Cardiac muscle cell (in vitro differentiated cells and primary cell): Measurements from ENCODE around the gene TFCP2L1. TPM values are rescaled to one million over a fixed set of nuclear protein-coding genes. Genes with fewer than 3 reads are reported as not detected.

Experiments used
- DNase-seq, 2 donors: peaks; one replicate each; pipeline versions ENCODE4 v3.0.0 to v3.0.0-alpha.2; 2010 to 2017; ENCODE audit warnings: low read depth in 1 of 2, low spot score in 1 of 2
- H3K27ac ChIP-seq: fragments of 200-600 bp; sonication (generic); 2 replicates; pipeline ENCODE4 v1.5.1; 2016
- H3K27me3 ChIP-seq: fragments of 200-600 bp; sonication (generic); 2 replicates; pipeline ENCODE4 v1.6.0; 2016; ENCODE audit warnings: control low read depth
- H3K36me3 ChIP-seq: fragments of 200-600 bp; sonication (generic); 2 replicates; pipeline ENCODE4 v1.5.1; 2016; ENCODE audit warnings: control low read depth
- H3K4me1 ChIP-seq: fragments of 200-600 bp; sonication (generic); 2 replicates; pipeline ENCODE4 v1.8.1; 2017; ENCODE audit warnings: low read depth, mild to moderate bottlenecking, mixed run types
- H3K4me3 ChIP-seq: fragments of 200-600 bp; sonication (generic); 2 replicates; pipeline ENCODE4 v1.5.1; 2016; ENCODE audit warnings: mild to moderate bottlenecking
- H3K9me3 ChIP-seq: fragments of 200-600 bp; sonication (generic); 2 replicates; pipeline ENCODE4 v1.5.1; 2017; ENCODE audit warnings: low read depth, mild to moderate bottlenecking, control low read depth
- CTCF ChIP-seq: IDR thresholded peaks from 2 replicates; pipeline ENCODE4 v1.5.1; 2012; ENCODE audit warnings: low read depth, mild to moderate bottlenecking, low read length
- polyA plus RNA-seq: library from polyadenylated mRNA; unstranded; fragments of >200 nt; fragmentation: Nextera tagmentation; extraction: Ambion mirVana; gene quantifications from 2 replicates; pipeline ENCODE4 v1.2.1, GENCODE V29; 2016
- total RNA-seq: library from RNA; depleted of rRNA; stranded (reverse); fragments of >200 nt; gene quantifications from 2 replicates; pipeline ENCODE4 v1.2.3, GENCODE V29; 2016

The TFCP2L1 gene
- total and polyA plus RNA-seq, 2 experiments from 2014 or later = 0.31 TPM; not detected in 1

- no peak for DNase-seq
- TF ChIP-seq CTCF = no peak
- H3K9me3 ChIP-seq = no peaks in the 10 kb centered on the region
- H3K27me3 ChIP-seq = no peaks in the 10 kb centered on the region
- no peaks in the 10 kb centered on the region for H3K36me3 ChIP-seq
- H3K4me1 ChIP-seq = no peaks in the 10 kb centered on the region
- H3K4me3 ChIP-seq = no peak overlapping the region
- no peak overlapping the region for H3K27ac ChIP-seq
Measured at GRCh38 chr2:121186261-121186660, 98.7 kb downstream of the TFCP2L1 start.

GRCh38 chr2:121185571-121186074, 99.4 kb downstream of the TFCP2L1 start:
- TF ChIP-seq CTCF = no peak
- H3K9me3 ChIP-seq = no peaks in the 10 kb centered on the region
- H3K27ac ChIP-seq = no peak overlapping the region
- no peak overlapping the region for H3K4me3 ChIP-seq
- no peaks in the 10 kb centered on the region for H3K27me3 ChIP-seq
- H3K4me1 ChIP-seq = no peaks in the 10 kb centered on the region
- DNase-seq = no peak
- no peaks in the 10 kb centered on the region for H3K36me3 ChIP-seq

GRCh38 chr2:121185111-121185510, 99.9 kb downstream of the TFCP2L1 start:
- DNase-seq = no peak
- Histone ChIP-seq H3K36me3 (no peaks in the 10 kb centered on the region), H3K4me1 (no peaks in the 10 kb centered on the region), H3K9me3 (no peaks in the 10 kb centered on the region), H3K4me3 (no peak overlapping the region), H3K27me3 (no peaks in the 10 kb centered on the region), H3K27ac (no peak overlapping the region)
- no peak for TF ChIP-seq CTCF

- no peak overlapping the region for H3K27ac ChIP-seq
- no peak for DNase-seq
- no peaks in the 10 kb centered on the region for H3K36me3 ChIP-seq
- TF ChIP-seq CTCF = no peak
- H3K4me1 ChIP-seq = no peaks in the 10 kb centered on the region
- no peak overlapping the region for H3K4me3 ChIP-seq
- H3K27me3 ChIP-seq = no peaks in the 10 kb centered on the region
- no peaks in the 10 kb centered on the region for H3K9me3 ChIP-seq
Measured at GRCh38 chr2:121184248-121184862, 100.6 kb downstream of the TFCP2L1 start.

- H3K9me3 ChIP-seq = no peaks in the 10 kb centered on the region
- no peak for TF ChIP-seq CTCF
- H3K4me3 ChIP-seq = no peak overlapping the region
- H3K36me3 ChIP-seq = no peaks in the 10 kb centered on the region
- no peak for DNase-seq
- no peak overlapping the region for H3K27ac ChIP-seq
- no peaks in the 10 kb centered on the region for H3K27me3 ChIP-seq
- H3K4me1 ChIP-seq = no peaks in the 10 kb centered on the region
Measured at GRCh38 chr2:121182520-121182919, 102.5 kb downstream of the TFCP2L1 start.

- no peak for TF ChIP-seq CTCF
- Histone ChIP-seq H3K36me3 (no peaks in the 10 kb centered on the region), H3K4me1 (no peaks in the 10 kb centered on the region), H3K27me3 (no peaks in the 10 kb centered on the region), H3K4me3 (no peak overlapping the region), H3K27ac (no peak overlapping the region), H3K9me3 (no peaks in the 10 kb centered on the region)
- DNase-seq = no peak
Measured at GRCh38 chr2:121179467-121179866, 105.5 kb downstream of the TFCP2L1 start.
